PC-3 (cell line): ENCODE measurements around the gene IL18R1. TPM values are rescaled to one million over a fixed set of nuclear protein-coding genes. Genes with fewer than 3 reads are reported as not detected.

ENCODE experiments used
- ATAC-seq: fragments of 200-7000 bp; cut with Tn5 transposase; 2 replicates; pipeline ENCODE4 v1.9.1; 2020; ENCODE audit warnings: mild to moderate bottlenecking, moderate library complexity
- BruUV-seq: library from RNA; stranded (reverse); fragments of 400-500 nt; replicated peaks from 2 replicates; lab custom pipeline; 2021; lab: Mats Ljungman, UMichigan
- CTCF ChIA-PET: fragments of 300-600 bp; sonication (Branson Sonifier 250); formaldehyde crosslinking; loops from one replicate; lab custom pipeline; 2022; ENCODE audit warnings: antibody characterized with exemption; lab: Charles Lee
- POLR2A ChIA-PET: fragments of 300-600 bp; sonication (Branson Sonifier 250); formaldehyde crosslinking; loops from one replicate; lab custom pipeline; 2022; ENCODE audit warnings: antibody characterized with exemption; ENCODE audit not compliant: unreplicated experiment; lab: Charles Lee
- DNase-seq: peaks from one replicate; pipeline ENCODE4 v3.0.0-alpha.2; 2015
- H2AFZ ChIP-seq: fragments of 300-600 bp; sonication (generic); 2 replicates; pipeline ENCODE4 v1.6.0; 2016; ENCODE audit warnings: antibody characterized with exemption, low read length
- H3F3A ChIP-seq: fragments of 300-600 bp; sonication (generic); one replicate; pipeline ENCODE4 v1.6.0; 2017; ENCODE audit warnings: antibody characterized with exemption, low read length, control low read depth, mild to moderate bottlenecking; ENCODE audit not compliant: unreplicated experiment
- H3K27ac ChIP-seq: fragments of 300-600 bp; sonication (generic); 2 replicates; pipeline ENCODE4 v1.5.1; 2016; ENCODE audit warnings: mild to moderate bottlenecking, low read length
- H3K27me3 ChIP-seq: fragments of 300-600 bp; sonication (generic); 2 replicates; pipeline ENCODE4 v1.6.1; 2016; ENCODE audit warnings: low read length, mixed read lengths
- H3K36me3 ChIP-seq: fragments of 300-600 bp; sonication (generic); 2 replicates; pipeline ENCODE4 v1.6.1; 2016; ENCODE audit warnings: low read depth, mixed run types, low read length, mixed read lengths
- H3K4me1 ChIP-seq: fragments of 300-600 bp; sonication (generic); 2 replicates; pipeline ENCODE4 v1.5.1; 2016; ENCODE audit warnings: low read length; ENCODE audit not compliant: insufficient read depth
- H3K4me2 ChIP-seq: fragments of 300-600 bp; sonication (generic); 2 replicates; pipeline ENCODE4 v1.6.0; 2016; ENCODE audit warnings: low read length
- H3K4me3 ChIP-seq: fragments of 300-600 bp; sonication (generic); 2 replicates; pipeline ENCODE4 v1.5.1; 2016; ENCODE audit warnings: mild to moderate bottlenecking, low read length, mixed read lengths
- H3K79me2 ChIP-seq: fragments of 300-600 bp; sonication (generic); 2 replicates; pipeline ENCODE4 v1.6.1; 2017; ENCODE audit warnings: low read length, mixed read lengths
- H3K9ac ChIP-seq: fragments of 300-600 bp; sonication (generic); 2 replicates; pipeline ENCODE4 v1.6.0; 2016; ENCODE audit warnings: mild to moderate bottlenecking, low read length
- H3K9me2 ChIP-seq: fragments of 300-600 bp; sonication (generic); replicated peaks from 2 replicates; pipeline ENCODE4 v1.6.1; 2016; ENCODE audit warnings: mixed run types, low read length, mixed read lengths
- H3K9me3 ChIP-seq: fragments of 300-600 bp; sonication (generic); 2 replicates; pipeline ENCODE4 v1.6.1; 2016; ENCODE audit warnings: low read length, mixed read lengths
- H4K20me1 ChIP-seq: fragments of 300-600 bp; sonication (generic); 2 replicates; pipeline ENCODE4 v1.6.1; 2016; ENCODE audit warnings: low read length, mixed read lengths
- EZH2 ChIP-seq: fragments of 300-600 bp; sonication (generic); IDR thresholded peaks from one replicate; pipeline ENCODE4 v1.6.1; 2017; ENCODE audit warnings: antibody characterized with exemption, mild to moderate bottlenecking, low read length; ENCODE audit not compliant: unreplicated experiment
- EZH2phosphoT487 ChIP-seq: fragments of 300-600 bp; sonication (generic); IDR thresholded peaks from 2 replicates; pipeline ENCODE4 v1.6.1; 2018; ENCODE audit warnings: mild to moderate bottlenecking, antibody characterized with exemption, low read length, borderline replicate concordance
- intact Hi-C: fragments of 100-400 bp; cut with micrococcal nuclease; formaldehyde crosslinking; loops from 2 replicates; pipeline ENCODE4 v1.9.0; 2023
- total RNA-seq: library from RNA; depleted of rRNA; stranded (reverse); fragments of >200 nt; gene quantifications from 2 replicates; pipeline ENCODE4 v1.2.3, GENCODE V29; 2014
- TF ChIP-seq, protein P1 (sequence below): fragments of 300-600 bp; sonication (generic); conservative IDR thresholded peaks from 2 replicates; pipeline ENCODE4 v1.5.1; 2017; ENCODE audit warnings: antibody characterized with exemption, low read depth, mild to moderate bottlenecking, low read length

The IL18R1 gene
- total RNA-seq, 1 experiment from 2014 or later: 1.2 TPM

DNA sequence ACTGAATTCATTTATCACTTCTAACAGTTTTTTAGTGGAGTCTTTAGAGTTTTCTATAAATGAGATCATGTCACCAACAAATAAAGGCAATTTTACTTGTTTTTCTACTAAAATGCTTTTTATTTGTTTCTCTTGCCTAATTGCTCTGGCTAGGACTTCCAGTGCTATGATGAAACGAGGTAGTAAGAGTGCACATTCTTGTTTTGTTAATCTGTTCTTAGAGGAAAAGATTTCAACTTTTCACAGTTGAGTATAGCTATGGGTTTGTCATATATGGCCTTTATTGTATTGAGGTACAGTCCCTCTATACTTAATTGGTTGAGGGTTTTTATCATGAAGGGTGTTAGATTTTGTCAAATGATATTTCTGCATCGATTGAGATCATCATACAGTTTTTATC, 73.0 kb downstream of the IL18R1 start:
- no peak overlapping the region for H3K9ac ChIP-seq
- no peaks in the 10 kb centered on the region for H3K9me2 ChIP-seq
- intact Hi-C loops: no loop called here
- no peak overlapping the region for H3K4me2 ChIP-seq
- H4K20me1 ChIP-seq: no peaks in the 10 kb centered on the region
- peaks cover 21% of the 10 kb centered on the region; the same call in 1 of the 2 replicates for H3K27me3 ChIP-seq
- CTCF ChIA-PET: no interaction called here
- DNase-seq (no peak), ATAC-seq (no peak)
- H3K4me1 ChIP-seq: no peaks in the 10 kb centered on the region
- no peaks in the 10 kb centered on the region for H3K36me3 ChIP-seq
- POLR2A ChIA-PET: no interaction called here
- no peak overlapping the region for H3K27ac ChIP-seq
- no TSS peak for BruUV-seq
- H3K79me2 ChIP-seq: no peaks in the 10 kb centered on the region
- H3K4me3 ChIP-seq: no peak overlapping the region
- H3F3A ChIP-seq: no peaks in the 10 kb centered on the region
- no peaks in the 10 kb centered on the region for H3K9me3 ChIP-seq
- H2AFZ ChIP-seq: no peak overlapping the region
- TF ChIP-seq EZH2phosphoT487: no peak
- TF ChIP-seq EZH2: no peak
- TF ChIP-seq, protein P1, sequence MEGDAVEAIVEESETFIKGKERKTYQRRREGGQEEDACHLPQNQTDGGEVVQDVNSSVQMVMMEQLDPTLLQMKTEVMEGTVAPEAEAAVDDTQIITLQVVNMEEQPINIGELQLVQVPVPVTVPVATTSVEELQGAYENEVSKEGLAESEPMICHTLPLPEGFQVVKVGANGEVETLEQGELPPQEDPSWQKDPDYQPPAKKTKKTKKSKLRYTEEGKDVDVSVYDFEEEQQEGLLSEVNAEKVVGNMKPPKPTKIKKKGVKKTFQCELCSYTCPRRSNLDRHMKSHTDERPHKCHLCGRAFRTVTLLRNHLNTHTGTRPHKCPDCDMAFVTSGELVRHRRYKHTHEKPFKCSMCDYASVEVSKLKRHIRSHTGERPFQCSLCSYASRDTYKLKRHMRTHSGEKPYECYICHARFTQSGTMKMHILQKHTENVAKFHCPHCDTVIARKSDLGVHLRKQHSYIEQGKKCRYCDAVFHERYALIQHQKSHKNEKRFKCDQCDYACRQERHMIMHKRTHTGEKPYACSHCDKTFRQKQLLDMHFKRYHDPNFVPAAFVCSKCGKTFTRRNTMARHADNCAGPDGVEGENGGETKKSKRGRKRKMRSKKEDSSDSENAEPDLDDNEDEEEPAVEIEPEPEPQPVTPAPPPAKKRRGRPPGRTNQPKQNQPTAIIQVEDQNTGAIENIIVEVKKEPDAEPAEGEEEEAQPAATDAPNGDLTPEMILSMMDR: no peak

DNA sequence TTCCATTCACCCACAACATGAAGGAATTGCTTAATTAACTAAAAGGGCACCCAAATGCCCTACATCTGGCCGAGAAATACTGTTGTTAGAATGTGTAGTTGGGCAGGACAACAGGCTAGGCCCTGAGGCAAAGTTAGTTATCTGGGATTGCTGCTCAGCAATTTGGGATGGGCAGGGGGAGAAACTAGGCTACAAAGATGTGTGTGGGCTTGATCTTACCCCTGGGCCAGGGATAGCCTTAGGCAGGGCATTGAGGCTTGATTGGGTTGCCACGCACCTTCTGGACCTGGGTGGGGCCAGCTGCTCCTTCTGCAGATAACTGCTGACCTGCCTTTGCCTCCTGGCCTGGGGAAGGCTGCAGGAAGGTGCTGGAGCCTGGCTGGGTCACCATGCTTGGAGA, 76.8 kb downstream of the IL18R1 start:
- TF ChIP-seq EZH2: no peak
- TF ChIP-seq, protein P1: no peak
- TF ChIP-seq EZH2phosphoT487: no peak
- Histone ChIP-seq H3K4me2 (no peak overlapping the region), H3K9me2 (no peaks in the 10 kb centered on the region), H2AFZ (no peak overlapping the region), H3K36me3 (no peaks in the 10 kb centered on the region), H3K4me1 (no peaks in the 10 kb centered on the region), H3K9me3 (no peaks in the 10 kb centered on the region), H3K27ac (no peak overlapping the region), H3K4me3 (no peak overlapping the region), H3K79me2 (no peaks in the 10 kb centered on the region), H3F3A (no peaks in the 10 kb centered on the region), H3K9ac (no peak overlapping the region), H3K27me3 (peaks cover 12% of the 10 kb centered on the region; the same call in 1 of the 2 replicates), H4K20me1 (no peaks in the 10 kb centered on the region)
- no peak for ATAC-seq
- no TSS peak for BruUV-seq
- DNase-seq: no peak
- CTCF ChIA-PET: no interaction called here
- POLR2A ChIA-PET: no interaction called here
- intact Hi-C loops: no loop called here

DNA sequence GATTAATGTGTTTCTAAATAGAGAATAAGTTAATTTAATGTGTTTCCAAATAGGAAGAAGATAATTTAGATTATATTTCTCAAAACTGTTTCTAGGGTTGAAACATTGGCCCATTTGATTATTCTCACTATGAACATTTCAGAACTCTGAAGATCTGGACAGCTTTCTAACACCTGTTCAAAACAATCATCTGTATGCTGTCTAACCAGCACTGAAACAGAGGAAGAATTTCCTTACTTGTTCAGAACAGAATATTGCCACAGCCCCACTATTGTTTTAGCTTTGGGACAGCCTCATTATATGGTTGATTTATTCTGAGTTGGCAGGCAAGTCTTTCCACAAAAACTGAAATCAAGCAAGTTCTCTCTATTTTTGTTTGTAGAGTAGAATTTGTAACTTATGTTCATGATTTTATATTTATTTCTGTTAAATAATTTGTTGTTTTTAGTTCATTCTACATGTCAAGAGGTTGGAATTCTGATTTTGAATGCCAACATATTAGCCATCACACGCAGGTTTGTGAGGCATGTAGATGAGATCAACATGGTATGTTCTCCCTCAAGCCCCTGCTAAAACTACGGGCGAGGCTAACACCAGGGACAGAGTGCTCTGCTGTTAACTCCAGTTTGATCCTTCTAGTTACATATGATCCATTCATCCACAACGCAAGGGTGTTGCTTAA, 78.5 kb downstream of the IL18R1 start:
- ChIA-PET CTCF (no interaction called here), POLR2A (no interaction called here)
- no peak for TF ChIP-seq EZH2phosphoT487
- TF ChIP-seq EZH2: no peak
- TF ChIP-seq, protein P1: no peak
- Histone ChIP-seq H3K9me3 (no peaks in the 10 kb centered on the region), H3K4me3 (no peak overlapping the region), H3K36me3 (no peaks in the 10 kb centered on the region), H4K20me1 (no peaks in the 10 kb centered on the region), H3K4me1 (no peaks in the 10 kb centered on the region), H3F3A (no peaks in the 10 kb centered on the region), H3K79me2 (no peaks in the 10 kb centered on the region), H3K27ac (no peak overlapping the region), H3K27me3 (peaks cover 8% of the 10 kb centered on the region; the same call in 1 of the 2 replicates), H2AFZ (no peak overlapping the region), H3K9ac (no peak overlapping the region), H3K9me2 (no peaks in the 10 kb centered on the region), H3K4me2 (no peak overlapping the region)
- DNase-seq (no peak), ATAC-seq (no peak)
- BruUV-seq: no TSS peak
- intact Hi-C loops: no loop called here
